ENCODE results near the gene ADAMTS14. TPM values are rescaled to one million over a fixed set of nuclear protein-coding genes. Genes with fewer than 3 reads are reported as not detected.

The ADAMTS14 gene
- total RNA-seq, 1 experiment from 2014 or later = 0.91 TPM

DNA sequence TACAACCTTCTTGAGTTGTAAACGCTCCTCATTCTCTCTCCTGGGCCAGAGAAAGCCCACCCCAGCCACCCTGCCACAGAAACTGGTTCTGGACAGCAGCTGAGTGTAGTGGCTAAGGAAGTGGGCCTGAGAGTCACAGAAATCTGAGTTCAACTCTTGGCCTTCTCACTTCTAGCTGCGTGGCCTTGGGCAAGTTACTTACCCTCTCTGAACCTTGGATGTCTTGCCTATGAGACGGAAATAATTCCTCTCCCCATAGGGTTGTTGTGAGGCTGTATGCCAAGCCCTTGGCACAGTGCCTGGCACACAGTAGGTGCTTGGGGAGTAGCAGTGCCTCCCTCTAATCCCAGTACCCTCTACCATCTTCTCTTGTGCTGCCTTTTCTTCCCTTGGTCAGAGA is 51.5 kb downstream of the ADAMTS14 start:
- BruUV-seq (replicated peaks) = no TSS peak
- H3K4me2 ChIP-seq (ENCODE audit: low read length) = no peak overlapping the region
- ChIA-PET CTCF (no interaction called here), POLR2A (ENCODE audit: unreplicated experiment) (no interaction called here)
- no peaks in the 10 kb centered on the region for H4K20me1 ChIP-seq (ENCODE audit: low read length)
- H3F3A ChIP-seq (ENCODE audit: low read length, unreplicated experiment) = no peaks in the 10 kb centered on the region
- no peak overlapping the region for H3K9ac ChIP-seq (ENCODE audit: low read length)
- no peaks in the 10 kb centered on the region for H3K36me3 ChIP-seq (ENCODE audit: low read depth, low read length)
- no peaks in the 10 kb centered on the region for H3K27me3 ChIP-seq (ENCODE audit: low read length)
- intact Hi-C loops (cut with micrococcal nuclease) = no loop called here
- H3K4me1 ChIP-seq (ENCODE audit: insufficient read depth, low read length) = peaks cover 13% of the 10 kb centered on the region
- no peak overlapping the region for H3K27ac ChIP-seq (ENCODE audit: low read length)
- H3K9me2 ChIP-seq (replicated peaks; ENCODE audit: low read length) = no peaks in the 10 kb centered on the region
- DNase-seq = no peak
- H3K9me3 ChIP-seq (ENCODE audit: low read length) = no peaks in the 10 kb centered on the region
- H2AFZ ChIP-seq (ENCODE audit: low read length) = no peak overlapping the region
- no peaks in the 10 kb centered on the region for H3K79me2 ChIP-seq (ENCODE audit: low read length)
- no peak overlapping the region for H3K4me3 ChIP-seq (ENCODE audit: low read length)
- TF ChIP-seq EZH2 (IDR thresholded peaks at IDR 0.05; ENCODE audit: low read length, unreplicated experiment) = no peak
- TF ChIP-seq, protein P1, sequence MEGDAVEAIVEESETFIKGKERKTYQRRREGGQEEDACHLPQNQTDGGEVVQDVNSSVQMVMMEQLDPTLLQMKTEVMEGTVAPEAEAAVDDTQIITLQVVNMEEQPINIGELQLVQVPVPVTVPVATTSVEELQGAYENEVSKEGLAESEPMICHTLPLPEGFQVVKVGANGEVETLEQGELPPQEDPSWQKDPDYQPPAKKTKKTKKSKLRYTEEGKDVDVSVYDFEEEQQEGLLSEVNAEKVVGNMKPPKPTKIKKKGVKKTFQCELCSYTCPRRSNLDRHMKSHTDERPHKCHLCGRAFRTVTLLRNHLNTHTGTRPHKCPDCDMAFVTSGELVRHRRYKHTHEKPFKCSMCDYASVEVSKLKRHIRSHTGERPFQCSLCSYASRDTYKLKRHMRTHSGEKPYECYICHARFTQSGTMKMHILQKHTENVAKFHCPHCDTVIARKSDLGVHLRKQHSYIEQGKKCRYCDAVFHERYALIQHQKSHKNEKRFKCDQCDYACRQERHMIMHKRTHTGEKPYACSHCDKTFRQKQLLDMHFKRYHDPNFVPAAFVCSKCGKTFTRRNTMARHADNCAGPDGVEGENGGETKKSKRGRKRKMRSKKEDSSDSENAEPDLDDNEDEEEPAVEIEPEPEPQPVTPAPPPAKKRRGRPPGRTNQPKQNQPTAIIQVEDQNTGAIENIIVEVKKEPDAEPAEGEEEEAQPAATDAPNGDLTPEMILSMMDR (conservative IDR thresholded peaks at IDR 0.05; ENCODE audit: low read depth, low read length) = no peak
- no peak for TF ChIP-seq EZH2phosphoT487 (IDR thresholded peaks at IDR 0.05; ENCODE audit: borderline replicate concordance, low read length)
- no peak for ATAC-seq

DNA sequence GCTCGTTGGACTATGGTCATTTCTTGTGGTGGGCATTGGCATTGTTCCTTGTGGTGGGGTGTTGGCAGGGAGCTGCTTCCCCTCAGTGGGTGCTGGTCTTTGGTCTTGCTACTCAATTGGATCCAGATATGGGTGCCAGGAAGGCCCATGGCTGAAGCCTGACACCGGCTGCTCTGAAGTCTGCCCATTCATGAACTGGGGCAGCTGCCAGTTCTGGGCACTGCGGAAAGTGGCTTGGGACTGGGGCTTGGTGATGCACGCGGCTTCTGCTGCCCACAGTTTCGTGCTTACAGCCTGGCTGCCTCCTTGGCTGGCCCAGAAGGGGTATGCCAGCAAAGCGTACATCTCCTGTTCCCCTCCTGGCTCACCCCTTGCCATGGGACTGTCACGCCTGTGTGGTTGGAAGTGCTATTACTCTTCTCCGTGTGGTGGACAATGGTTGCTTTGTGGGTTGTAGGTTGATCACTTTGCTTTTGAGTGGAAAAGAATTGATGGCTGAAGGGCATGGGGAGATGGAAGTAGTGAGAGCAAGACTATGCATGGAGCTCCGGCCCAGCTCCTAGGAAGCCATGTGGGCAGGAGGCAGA is 54.7 kb downstream of the ADAMTS14 start:
- Histone ChIP-seq H3K36me3 (ENCODE audit: low read depth, low read length) (no peaks in the 10 kb centered on the region), H3K27ac (ENCODE audit: low read length) (no peak overlapping the region), H3F3A (ENCODE audit: low read length, unreplicated experiment) (no peaks in the 10 kb centered on the region), H4K20me1 (ENCODE audit: low read length) (no peaks in the 10 kb centered on the region), H3K9me3 (ENCODE audit: low read length) (no peaks in the 10 kb centered on the region), H3K9me2 (replicated peaks; ENCODE audit: low read length) (no peaks in the 10 kb centered on the region), H3K9ac (ENCODE audit: low read length) (no peak overlapping the region), H3K27me3 (ENCODE audit: low read length) (no peaks in the 10 kb centered on the region), H2AFZ (ENCODE audit: low read length) (no peak overlapping the region), H3K79me2 (ENCODE audit: low read length) (no peaks in the 10 kb centered on the region), H3K4me2 (ENCODE audit: low read length) (no peak overlapping the region), H3K4me1 (ENCODE audit: insufficient read depth, low read length) (peaks cover 12% of the 10 kb centered on the region), H3K4me3 (ENCODE audit: low read length) (no peak overlapping the region)
- ChIA-PET POLR2A (ENCODE audit: unreplicated experiment) (no interaction called here), CTCF (no interaction called here)
- no peak for DNase-seq
- no peak for TF ChIP-seq EZH2phosphoT487 (IDR thresholded peaks at IDR 0.05; ENCODE audit: borderline replicate concordance, low read length)
- TF ChIP-seq EZH2 (IDR thresholded peaks at IDR 0.05; ENCODE audit: low read length, unreplicated experiment) = no peak
- TF ChIP-seq, protein P1 (conservative IDR thresholded peaks at IDR 0.05; ENCODE audit: low read depth, low read length) = no peak
- intact Hi-C loops (cut with micrococcal nuclease) = no loop called here
- ATAC-seq = no peak
- BruUV-seq (replicated peaks) = no TSS peak

DNA sequence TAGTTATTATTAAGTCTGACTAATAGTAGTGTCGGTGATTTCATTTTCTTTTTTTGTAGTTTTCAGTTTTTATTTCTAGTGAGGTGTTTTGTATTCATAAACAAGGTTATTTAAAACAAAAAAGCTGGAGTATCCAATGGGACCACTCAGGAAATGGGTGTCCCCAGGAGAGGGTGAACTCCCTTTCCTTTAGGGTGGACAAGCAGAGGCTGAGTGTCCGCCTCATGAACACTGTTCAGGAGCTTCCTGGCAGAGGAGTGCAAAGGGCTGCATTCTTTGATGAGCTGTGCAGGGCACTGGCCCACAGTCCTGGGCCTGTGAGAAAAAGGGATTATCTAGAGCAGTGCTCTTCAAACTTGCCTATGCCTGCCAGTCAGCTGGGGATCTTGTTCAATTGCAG is 56.0 kb downstream of the ADAMTS14 start:
- Histone ChIP-seq H4K20me1 (ENCODE audit: low read length) (no peaks in the 10 kb centered on the region), H3K79me2 (ENCODE audit: low read length) (no peaks in the 10 kb centered on the region), H3K27ac (ENCODE audit: low read length) (no peak overlapping the region), H3K4me2 (ENCODE audit: low read length) (no peak overlapping the region), H3K9ac (ENCODE audit: low read length) (no peak overlapping the region), H3K36me3 (ENCODE audit: low read depth, low read length) (no peaks in the 10 kb centered on the region), H3F3A (ENCODE audit: low read length, unreplicated experiment) (no peaks in the 10 kb centered on the region), H3K4me1 (ENCODE audit: insufficient read depth, low read length) (no peaks in the 10 kb centered on the region), H3K9me3 (ENCODE audit: low read length) (no peaks in the 10 kb centered on the region), H3K4me3 (ENCODE audit: low read length) (no peak overlapping the region), H3K9me2 (replicated peaks; ENCODE audit: low read length) (no peaks in the 10 kb centered on the region), H3K27me3 (ENCODE audit: low read length) (no peaks in the 10 kb centered on the region), H2AFZ (ENCODE audit: low read length) (no peak overlapping the region)
- intact Hi-C loops (cut with micrococcal nuclease) = no loop called here
- POLR2A ChIA-PET (ENCODE audit: unreplicated experiment) = no interaction called here
- BruUV-seq (replicated peaks) = no TSS peak
- CTCF ChIA-PET = no interaction called here
- DNase-seq (no peak), ATAC-seq (no peak)
- TF ChIP-seq EZH2 (IDR thresholded peaks at IDR 0.05; ENCODE audit: low read length, unreplicated experiment) (no peak), EZH2phosphoT487 (IDR thresholded peaks at IDR 0.05; ENCODE audit: borderline replicate concordance, low read length) (no peak)
- TF ChIP-seq, protein P1 (conservative IDR thresholded peaks at IDR 0.05; ENCODE audit: low read depth, low read length) = no peak

All from PC-3 (cell line).